Panc1 (cell line): ENCODE data around the gene HSH2D. TPM values are rescaled to one million over a fixed set of nuclear protein-coding genes. Genes with fewer than 3 reads are reported as not detected.

Experiments
- ATAC-seq: fragments of 200-7000 bp; cut with Tn5 transposase; 2 replicates; pipeline ENCODE4 v1.9.1; 2020; ENCODE audit warnings: mild to moderate bottlenecking, moderate library complexity
- BruUV-seq: library from RNA; stranded (reverse); fragments of 400-500 nt; replicated peaks from 2 replicates; lab custom pipeline; 2021; lab: Mats Ljungman, UMichigan
- CTCF ChIA-PET: fragments of 300-600 bp; sonication (Branson Sonifier 250); formaldehyde crosslinking; loops from one replicate; lab custom pipeline; 2022; ENCODE audit warnings: antibody characterized with exemption; lab: Charles Lee
- POLR2A ChIA-PET: fragments of 300-600 bp; sonication (Branson Sonifier 250); formaldehyde crosslinking; loops from one replicate; lab custom pipeline; 2022; ENCODE audit warnings: antibody characterized with exemption; lab: Charles Lee
- DNase-seq: peaks from one replicate; pipeline ENCODE4 v3.0.0-alpha.2; 2010; ENCODE audit warnings: low read depth, low spot score
- H3K27ac ChIP-seq: 2 replicates; pipeline ENCODE4 v1.5.1; 2011; ENCODE audit warnings: mild to moderate bottlenecking, low read length, inconsistent platforms
- H3K27me3 ChIP-seq: fragments of 200-500 bp; sonication (Bioruptor generic); 2 replicates; pipeline ENCODE4 v1.6.0; 2014; ENCODE audit warnings: low read length, inconsistent platforms; ENCODE audit not compliant: control insufficient read depth, insufficient read depth
- H3K36me3 ChIP-seq: fragments of 200-500 bp; sonication (Bioruptor generic); 2 replicates; pipeline ENCODE4 v1.5.1; 2014; ENCODE audit warnings: inconsistent platforms, mild to moderate bottlenecking, low read length, moderate library complexity; ENCODE audit not compliant: control insufficient read depth, insufficient read depth
- H3K4me1 ChIP-seq: 2 replicates; pipeline ENCODE4 v1.5.1; 2011; ENCODE audit warnings: inconsistent platforms, mild to moderate bottlenecking, low read length, moderate library complexity; ENCODE audit not compliant: control insufficient read depth, insufficient read depth
- H3K4me3 ChIP-seq, 2 experiments: 2 replicates each; pipeline ENCODE4 v1.5.1; 2011 to 2012; ENCODE audit warnings: low read depth in 2 of 2, low read length in 2 of 2, mild to moderate bottlenecking in 2 of 2, inconsistent platforms in 1 of 2, moderate library complexity in 1 of 2
- H3K9me3 ChIP-seq: fragments of 200-500 bp; sonication (Bioruptor generic); 2 replicates; pipeline ENCODE4 v1.5.1; 2014; ENCODE audit warnings: low read depth, mild to moderate bottlenecking, inconsistent platforms, low read length, moderate library complexity; ENCODE audit not compliant: control insufficient read depth, insufficient read depth
- POLR2AphosphoS5 ChIP-seq: IDR thresholded peaks from 2 replicates; pipeline ENCODE4 v1.6.1; 2012; ENCODE audit warnings: mild to moderate bottlenecking, low read depth, low read length, moderate library complexity
- SIN3A ChIP-seq: IDR thresholded peaks from 2 replicates; pipeline ENCODE4 v1.6.1; 2012; ENCODE audit warnings: low read depth, mild to moderate bottlenecking, low read length, moderate library complexity, borderline replicate concordance; ENCODE audit not compliant: insufficient read depth
- TCF7L2 ChIP-seq: IDR thresholded peaks from 2 replicates; pipeline ENCODE4 v1.6.1; 2011; ENCODE audit warnings: mild to moderate bottlenecking, low read depth, low read length, inconsistent platforms
- in situ Hi-C: cut with HindIII; loops from 2 replicates; pipeline ENCODE4 v1.10.0; 2016; ENCODE audit warnings: low sequenced_read_pairs, low pct_unique_long_range_greater_than_20kb
- intact Hi-C: fragments of 100-400 bp; cut with micrococcal nuclease; formaldehyde crosslinking; loops from one replicate; pipeline ENCODE4 v1.10.0; 2022; ENCODE audit not compliant: unreplicated experiment
- total RNA-seq: library from RNA; stranded (reverse); gene quantifications from one replicate; pipeline ENCODE4 v1.2.1, GENCODE V29; 2021; ENCODE audit not compliant: unreplicated experiment
- TF ChIP-seq, protein P1 (sequence below), 2 experiments: IDR thresholded peaks; 2 replicates each; pipeline ENCODE4 v1.6.1; 2011 to 2012; ENCODE audit warnings: low read depth in 2 of 2, control low read depth in 1 of 2, low read length in 1 of 2, mild to moderate bottlenecking in 1 of 2, moderate library complexity in 1 of 2; ENCODE audit not compliant: insufficient read depth in 1 of 2
- TF ChIP-seq, protein P2 (sequence below): fragments of 450-650 bp; IDR thresholded peaks from 2 replicates; pipeline ENCODE4 v1.5.1; 2017; ENCODE audit warnings: mild to moderate bottlenecking

Gene HSH2D
- total RNA-seq, 1 experiment from 2014 or later = not detected

DNA sequence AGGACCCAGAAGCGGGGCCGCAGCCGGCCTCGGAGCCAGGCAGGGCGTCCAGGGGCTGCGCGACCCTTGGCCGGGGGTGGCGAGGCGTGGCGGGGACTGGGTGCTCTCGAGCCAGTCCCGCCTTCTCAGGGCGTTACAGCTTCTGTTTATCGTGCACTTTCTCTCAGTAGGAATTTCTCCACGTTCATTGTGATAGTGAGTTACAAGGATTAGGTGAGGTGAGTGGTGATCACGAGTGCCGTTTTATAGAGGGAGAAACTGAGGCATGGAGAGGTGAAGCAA is 54.8 kb downstream of the HSH2D start:
- DNase-seq (no peak), ATAC-seq (peak; percentile 7)
- in situ Hi-C loops = no loop called here
- Histone ChIP-seq H3K4me1 (peaks cover 10% of the 10 kb centered on the region; the same call in 1 of the 2 replicates), H3K27me3 (no peaks in the 10 kb centered on the region), H3K36me3 (no peaks in the 10 kb centered on the region; the same call in 1 of the 2 replicates), H3K4me3 (peak overlapping the region; percentile 89 to 96), H3K27ac (peak overlapping the region; percentile 95), H3K9me3 (no peaks in the 10 kb centered on the region)
- CTCF ChIA-PET = no interaction called here
- POLR2A ChIA-PET = interaction anchor here (0.6 kb wide), 1 partner anchor 1188 kb away, joined by 6 read pairs; a partner anchor contains a TSS
- BruUV-seq = no TSS peak
- intact Hi-C loops = no loop called here
- no peak for TF ChIP-seq TCF7L2
- TF ChIP-seq, protein P1, sequence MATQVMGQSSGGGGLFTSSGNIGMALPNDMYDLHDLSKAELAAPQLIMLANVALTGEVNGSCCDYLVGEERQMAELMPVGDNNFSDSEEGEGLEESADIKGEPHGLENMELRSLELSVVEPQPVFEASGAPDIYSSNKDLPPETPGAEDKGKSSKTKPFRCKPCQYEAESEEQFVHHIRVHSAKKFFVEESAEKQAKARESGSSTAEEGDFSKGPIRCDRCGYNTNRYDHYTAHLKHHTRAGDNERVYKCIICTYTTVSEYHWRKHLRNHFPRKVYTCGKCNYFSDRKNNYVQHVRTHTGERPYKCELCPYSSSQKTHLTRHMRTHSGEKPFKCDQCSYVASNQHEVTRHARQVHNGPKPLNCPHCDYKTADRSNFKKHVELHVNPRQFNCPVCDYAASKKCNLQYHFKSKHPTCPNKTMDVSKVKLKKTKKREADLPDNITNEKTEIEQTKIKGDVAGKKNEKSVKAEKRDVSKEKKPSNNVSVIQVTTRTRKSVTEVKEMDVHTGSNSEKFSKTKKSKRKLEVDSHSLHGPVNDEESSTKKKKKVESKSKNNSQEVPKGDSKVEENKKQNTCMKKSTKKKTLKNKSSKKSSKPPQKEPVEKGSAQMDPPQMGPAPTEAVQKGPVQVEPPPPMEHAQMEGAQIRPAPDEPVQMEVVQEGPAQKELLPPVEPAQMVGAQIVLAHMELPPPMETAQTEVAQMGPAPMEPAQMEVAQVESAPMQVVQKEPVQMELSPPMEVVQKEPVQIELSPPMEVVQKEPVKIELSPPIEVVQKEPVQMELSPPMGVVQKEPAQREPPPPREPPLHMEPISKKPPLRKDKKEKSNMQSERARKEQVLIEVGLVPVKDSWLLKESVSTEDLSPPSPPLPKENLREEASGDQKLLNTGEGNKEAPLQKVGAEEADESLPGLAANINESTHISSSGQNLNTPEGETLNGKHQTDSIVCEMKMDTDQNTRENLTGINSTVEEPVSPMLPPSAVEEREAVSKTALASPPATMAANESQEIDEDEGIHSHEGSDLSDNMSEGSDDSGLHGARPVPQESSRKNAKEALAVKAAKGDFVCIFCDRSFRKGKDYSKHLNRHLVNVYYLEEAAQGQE (IDR thresholded peaks at IDR 0.05; ENCODE audit: insufficient read depth in 1 of 2, low read depth in 2 of 2, low read length in 1 of 2) = no peak

DNA sequence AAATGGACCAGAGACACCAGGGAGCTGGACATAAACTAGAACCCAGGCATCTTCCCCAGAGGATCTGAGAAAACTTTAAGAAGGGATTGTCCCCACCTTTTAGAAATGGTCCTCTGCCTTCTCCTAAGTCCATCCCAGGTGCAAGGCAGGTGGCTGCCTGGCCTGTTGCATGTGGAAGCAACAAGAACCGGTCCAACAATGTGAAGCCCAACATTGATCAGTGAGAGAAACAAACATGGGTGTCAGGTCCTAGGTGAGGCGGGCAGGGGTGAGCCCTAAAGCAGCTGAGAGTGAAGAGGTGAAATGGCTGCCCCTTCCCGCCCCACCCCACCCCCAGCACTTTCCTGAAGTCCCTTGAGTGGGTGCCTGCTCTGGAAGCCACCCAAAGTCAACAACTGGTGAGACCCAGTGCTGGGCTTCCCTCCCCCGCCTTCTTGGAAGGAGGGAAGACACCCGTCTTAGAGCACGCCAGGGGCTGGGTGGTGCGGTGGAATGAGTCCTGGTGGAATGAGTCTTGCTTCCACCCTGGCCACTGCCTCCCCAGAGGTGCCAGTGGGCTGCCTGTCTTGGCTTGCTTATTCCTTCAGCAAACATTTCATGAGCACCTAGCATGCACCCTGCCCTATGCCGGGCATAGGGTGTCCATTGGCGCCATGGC is 55.9 kb downstream of the HSH2D start:
- BruUV-seq = no TSS peak
- ChIA-PET CTCF (no interaction called here), POLR2A (no interaction called here)
- Histone ChIP-seq H3K36me3 (no peaks in the 10 kb centered on the region; the same call in 1 of the 2 replicates), H3K4me3 (peak overlapping the region in 1 of 2 experiments; percentile 89; a peak in 1 of 4 replicates), H3K27ac (no peak overlapping the region), H3K4me1 (peaks cover 10% of the 10 kb centered on the region; the same call in 1 of the 2 replicates), H3K9me3 (no peaks in the 10 kb centered on the region), H3K27me3 (no peaks in the 10 kb centered on the region)
- intact Hi-C loops (no loop called here), in situ Hi-C loops (no loop called here)
- TF ChIP-seq TCF7L2 (no peak), SIN3A (no peak), POLR2AphosphoS5 (no peak)
- TF ChIP-seq, protein P2, sequence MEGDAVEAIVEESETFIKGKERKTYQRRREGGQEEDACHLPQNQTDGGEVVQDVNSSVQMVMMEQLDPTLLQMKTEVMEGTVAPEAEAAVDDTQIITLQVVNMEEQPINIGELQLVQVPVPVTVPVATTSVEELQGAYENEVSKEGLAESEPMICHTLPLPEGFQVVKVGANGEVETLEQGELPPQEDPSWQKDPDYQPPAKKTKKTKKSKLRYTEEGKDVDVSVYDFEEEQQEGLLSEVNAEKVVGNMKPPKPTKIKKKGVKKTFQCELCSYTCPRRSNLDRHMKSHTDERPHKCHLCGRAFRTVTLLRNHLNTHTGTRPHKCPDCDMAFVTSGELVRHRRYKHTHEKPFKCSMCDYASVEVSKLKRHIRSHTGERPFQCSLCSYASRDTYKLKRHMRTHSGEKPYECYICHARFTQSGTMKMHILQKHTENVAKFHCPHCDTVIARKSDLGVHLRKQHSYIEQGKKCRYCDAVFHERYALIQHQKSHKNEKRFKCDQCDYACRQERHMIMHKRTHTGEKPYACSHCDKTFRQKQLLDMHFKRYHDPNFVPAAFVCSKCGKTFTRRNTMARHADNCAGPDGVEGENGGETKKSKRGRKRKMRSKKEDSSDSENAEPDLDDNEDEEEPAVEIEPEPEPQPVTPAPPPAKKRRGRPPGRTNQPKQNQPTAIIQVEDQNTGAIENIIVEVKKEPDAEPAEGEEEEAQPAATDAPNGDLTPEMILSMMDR = no peak
- TF ChIP-seq, protein P1 (IDR thresholded peaks at IDR 0.05; ENCODE audit: insufficient read depth in 1 of 2, low read depth in 2 of 2, low read length in 1 of 2) = no peak
- no peak for DNase-seq
- no peak for ATAC-seq
